Thoracic aorta (tissue), 2 donors: ENCODE results near the gene PLK5. TPM values are rescaled to one million over a fixed set of nuclear protein-coding genes. Genes with fewer than 3 reads are reported as not detected.

Experiments used
- ATAC-seq: fragments of 150-250 bp; one replicate; pipeline ENCODE4 v1.8.0; 2017; ENCODE audit warnings: low read depth; ENCODE audit not compliant: insufficient number of reproducible peaks, low FRiP score
- DNase-seq: peaks from one replicate; pipeline ENCODE4 v3.0.0-alpha.2; 2020; ENCODE audit warnings: low spot score
- H3K27ac ChIP-seq, 2 donors: fragments of 200-600 bp; sonication (generic); 1 replicate in 1 of 2; 2 replicates in 1 of 2; pipeline ENCODE4 v1.5.1; 2016; ENCODE audit warnings: mild to moderate bottlenecking in 2 of 2, moderate library complexity in 2 of 2
- H3K27me3 ChIP-seq: fragments of 200-600 bp; sonication (generic); replicated peaks from 2 replicates; pipeline ENCODE4 v1.6.0; 2016; ENCODE audit warnings: mild to moderate bottlenecking; ENCODE audit not compliant: insufficient read depth
- H3K36me3 ChIP-seq: fragments of 200-600 bp; sonication (generic); one replicate; pipeline ENCODE4 v1.5.1; 2016
- H3K4me1 ChIP-seq, 2 donors: fragments of 200-600 bp; sonication (generic); 1 replicate in 1 of 2; 2 replicates in 1 of 2; pipeline versions ENCODE4 v1.5.1 to v1.6.0; 2016; ENCODE audit warnings: low read depth in 2 of 2, mild to moderate bottlenecking in 1 of 2; ENCODE audit not compliant: control insufficient read depth in 1 of 2
- H3K4me3 ChIP-seq: fragments of 200-600 bp; sonication (generic); 2 replicates; pipeline ENCODE4 v1.5.1; 2016; ENCODE audit warnings: mild to moderate bottlenecking
- H3K9me3 ChIP-seq: fragments of 200-600 bp; sonication (generic); 2 replicates; pipeline ENCODE4 v1.5.1; 2016
- total RNA-seq, 2 donors: library from RNA; depleted of rRNA; stranded (reverse); fragments of >200 nt; gene quantifications; one replicate each; pipeline versions ENCODE4 v1.1.0 to v1.2.3, GENCODE V29; 2016
- TF ChIP-seq, protein P1 (sequence below): fragments of 200-600 bp; sonication (generic); IDR thresholded peaks from one replicate; pipeline ENCODE4 v1.5.1; 2019; ENCODE audit warnings: antibody characterized with exemption

The PLK5 gene
- total RNA-seq, 2 donors from 2014 or later, result not detected

DNA sequence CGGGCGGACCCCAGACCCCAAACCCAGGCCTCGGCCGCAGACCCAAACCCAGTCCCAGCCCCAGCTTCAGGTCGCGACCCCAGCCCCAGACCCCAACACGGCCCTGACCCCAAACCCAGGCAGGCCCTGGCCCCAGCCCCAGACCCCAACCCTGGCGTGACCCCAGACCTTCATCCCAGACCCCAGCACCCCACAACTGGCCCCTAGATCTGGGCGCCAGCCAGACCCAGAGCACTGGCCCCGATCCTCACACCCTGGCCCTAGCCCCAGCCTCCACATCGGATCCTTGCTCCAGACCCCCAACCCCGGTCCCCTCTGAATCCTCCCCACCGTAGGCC lies 61.3 kb downstream of the PLK5 start:
- H3K4me3 ChIP-seq, result no peak overlapping the region
- H3K9me3 ChIP-seq, result no peaks in the 10 kb centered on the region
- peaks cover 23% of the 10 kb centered on the region for H3K36me3 ChIP-seq
- TF ChIP-seq, protein P1, sequence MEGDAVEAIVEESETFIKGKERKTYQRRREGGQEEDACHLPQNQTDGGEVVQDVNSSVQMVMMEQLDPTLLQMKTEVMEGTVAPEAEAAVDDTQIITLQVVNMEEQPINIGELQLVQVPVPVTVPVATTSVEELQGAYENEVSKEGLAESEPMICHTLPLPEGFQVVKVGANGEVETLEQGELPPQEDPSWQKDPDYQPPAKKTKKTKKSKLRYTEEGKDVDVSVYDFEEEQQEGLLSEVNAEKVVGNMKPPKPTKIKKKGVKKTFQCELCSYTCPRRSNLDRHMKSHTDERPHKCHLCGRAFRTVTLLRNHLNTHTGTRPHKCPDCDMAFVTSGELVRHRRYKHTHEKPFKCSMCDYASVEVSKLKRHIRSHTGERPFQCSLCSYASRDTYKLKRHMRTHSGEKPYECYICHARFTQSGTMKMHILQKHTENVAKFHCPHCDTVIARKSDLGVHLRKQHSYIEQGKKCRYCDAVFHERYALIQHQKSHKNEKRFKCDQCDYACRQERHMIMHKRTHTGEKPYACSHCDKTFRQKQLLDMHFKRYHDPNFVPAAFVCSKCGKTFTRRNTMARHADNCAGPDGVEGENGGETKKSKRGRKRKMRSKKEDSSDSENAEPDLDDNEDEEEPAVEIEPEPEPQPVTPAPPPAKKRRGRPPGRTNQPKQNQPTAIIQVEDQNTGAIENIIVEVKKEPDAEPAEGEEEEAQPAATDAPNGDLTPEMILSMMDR, result no peak
- no peak overlapping the region for H3K27ac ChIP-seq
- H3K27me3 ChIP-seq, result no peaks in the 10 kb centered on the region
- ATAC-seq (no peak), DNase-seq (no peak)
- peaks cover 0 to 4% of the 10 kb centered on the region in 2 donors for H3K4me1 ChIP-seq

Other genes with a start within 250 kb of the PLK5 start
- 10 to 100 TPM; 18.8 to 40.8 TPM for gene FAM174C, start 248.5 kb upstream of the PLK5 start, total RNA-seq
- gene EFNA2, start 238.2 kb upstream of the PLK5 start, total RNA-seq, result not detected
- 100 to 1,000 TPM in 1 of 2 donors, 10 to 100 TPM in 1; 83.3 to 110 TPM for gene NDUFS7, start 140.2 kb upstream of the PLK5 start, total RNA-seq
- gene GAMT, start 122.5 kb upstream of the PLK5 start, total RNA-seq, result 10 to 100 TPM; 27.6 to 55.1 TPM
- gene DAZAP1, start 116.5 kb upstream of the PLK5 start, total RNA-seq, result 10 to 100 TPM; 34.9 to 76.9 TPM
- gene RPS15, start 85.7 kb upstream of the PLK5 start, total RNA-seq, result 1,000 to 10,000 TPM; 1,512 to 2,119 TPM
- gene APC2, start 74.0 kb upstream of the PLK5 start, total RNA-seq, result under 1 TPM; 0.41 to 0.78 TPM
- 10 to 100 TPM; 28.6 to 54.6 TPM for gene C19orf25, start 44.9 kb upstream of the PLK5 start, total RNA-seq
- gene PCSK4, start 33.7 kb upstream of the PLK5 start, total RNA-seq, result under 1 TPM; 0.56 to 0.68 TPM
- 1 to 10 TPM in 1 of 2 donors, under 1 TPM in 1; 0.35 to 1.6 TPM for gene REEP6, start 32.9 kb upstream of the PLK5 start, total RNA-seq
- 10 to 100 TPM; 22.2 to 36.2 TPM for gene ADAMTSL5, start 11.1 kb upstream of the PLK5 start, total RNA-seq
- 10 to 100 TPM; 23.4 to 26.4 TPM for gene MEX3D, start 44.2 kb downstream of the PLK5 start, total RNA-seq
- 100 to 1,000 TPM in 1 of 2 donors, 10 to 100 TPM in 1; 97.8 to 102 TPM for gene MBD3, start 68.8 kb downstream of the PLK5 start, total RNA-seq
- 10 to 100 TPM; 32.7 to 51.9 TPM for gene UQCR11, start 81.4 kb downstream of the PLK5 start, total RNA-seq
- gene TCF3, start 128.5 kb downstream of the PLK5 start, total RNA-seq, result 10 to 100 TPM; 46.0 to 52.5 TPM
- gene ONECUT3, start 229.4 kb downstream of the PLK5 start, total RNA-seq, result under 1 TPM in 1 of 2 donors, not detected in 1; 0.42 TPM